Neuronal stem cell (in vitro differentiated cells): Measurements from ENCODE around the gene TRIM62.

ENCODE experiments used
- DNase-seq: peaks from one replicate; pipeline ENCODE4 v3.0.0-alpha.2; 2013; ENCODE audit warnings: low spot score
- H2AFZ ChIP-seq: one replicate; pipeline ENCODE4 v1.6.1; 2013; ENCODE audit warnings: mild to moderate bottlenecking, low read length, inconsistent platforms
- H2AK5ac ChIP-seq: 2 replicates; pipeline ENCODE4 v1.6.1; 2013; ENCODE audit warnings: low read depth, mild to moderate bottlenecking, inconsistent platforms, low read length, moderate library complexity, mixed read lengths
- H2BK120ac ChIP-seq: 2 replicates; pipeline ENCODE4 v1.6.1; 2013; ENCODE audit warnings: low read depth, mild to moderate bottlenecking, inconsistent platforms, low read length, moderate library complexity, mixed read lengths
- H2BK12ac ChIP-seq: one replicate; pipeline ENCODE4 v1.6.1; 2013; ENCODE audit warnings: low read length, inconsistent platforms
- H2BK15ac ChIP-seq: 2 replicates; pipeline ENCODE4 v1.6.1; 2013; ENCODE audit warnings: mild to moderate bottlenecking, low read length, inconsistent platforms, mixed read lengths
- H2BK5ac ChIP-seq: one replicate; pipeline ENCODE4 v1.6.1; 2013; ENCODE audit warnings: inconsistent platforms, mild to moderate bottlenecking, low read length, moderate library complexity
- H3K14ac ChIP-seq: one replicate; pipeline ENCODE4 v1.6.1; 2013; ENCODE audit warnings: low read length, inconsistent platforms
- H3K18ac ChIP-seq: 2 replicates; pipeline ENCODE4 v1.6.1; 2013; ENCODE audit warnings: low read length, inconsistent platforms
- H3K23ac ChIP-seq: 2 replicates; pipeline ENCODE4 v1.6.1; 2013; ENCODE audit warnings: low read depth, mild to moderate bottlenecking, mixed read lengths, low read length, inconsistent platforms; ENCODE audit not compliant: poor library complexity
- H3K27ac ChIP-seq: replicated peaks from 3 replicates; pipeline ENCODE4 v1.5.1; 2013; ENCODE audit warnings: low read length, inconsistent platforms
- H3K27me3 ChIP-seq, 3 experiments: 2 replicates each; pipeline ENCODE4 v1.6.1; 2013; ENCODE audit warnings: low read length in 3 of 3, mild to moderate bottlenecking in 2 of 3, inconsistent platforms in 1 of 3, low read depth in 1 of 3, mixed read lengths in 1 of 3, moderate library complexity in 1 of 3; ENCODE audit not compliant: control insufficient read depth in 3 of 3, insufficient read depth in 3 of 3
- H3K36me3 ChIP-seq, 2 donors: replicated peaks in 1 of 2; 2 replicates each; pipeline ENCODE4 v1.6.1; 2013; ENCODE audit warnings: low read length in 2 of 2; ENCODE audit not compliant: control insufficient read depth in 2 of 2, insufficient read depth in 2 of 2
- H3K4ac ChIP-seq: 2 replicates; pipeline ENCODE4 v1.6.1; 2013; ENCODE audit warnings: inconsistent platforms, mild to moderate bottlenecking, low read length, moderate library complexity
- H3K4me1 ChIP-seq, 2 donors: 1 replicate in 1 of 2; 2 replicates in 1 of 2; pipeline ENCODE4 v1.6.1; 2013; ENCODE audit warnings: low read length in 2 of 2, low read depth in 1 of 2; ENCODE audit not compliant: control insufficient read depth in 2 of 2, insufficient read depth in 1 of 2
- H3K4me2 ChIP-seq: one replicate; pipeline ENCODE4 v1.6.1; 2013; ENCODE audit warnings: mild to moderate bottlenecking, low read length, inconsistent platforms; ENCODE audit not compliant: insufficient read depth, poor library complexity, severe bottlenecking
- H3K4me3 ChIP-seq, 2 donors: 2 replicates each; pipeline ENCODE4 v1.5.1; 2013; ENCODE audit warnings: low read length in 2 of 2, mild to moderate bottlenecking in 2 of 2, inconsistent platforms in 1 of 2, moderate library complexity in 1 of 2
- H3K79me1 ChIP-seq: one replicate; pipeline ENCODE4 v1.6.1; 2013; ENCODE audit warnings: low read depth, mild to moderate bottlenecking, inconsistent platforms, low read length, moderate library complexity
- H3K9ac ChIP-seq: one replicate; pipeline ENCODE4 v1.6.1; 2013; ENCODE audit warnings: mild to moderate bottlenecking, low read depth, low read length, inconsistent platforms; ENCODE audit not compliant: poor library complexity
- H3K9me3 ChIP-seq, 2 donors: replicated peaks in 1 of 2; 2 replicates each; pipeline versions ENCODE3 to v1.6.1; 2013; ENCODE audit warnings: low read length in 2 of 2, mild to moderate bottlenecking in 2 of 2, inconsistent platforms in 1 of 2, low read depth in 1 of 2, mixed read lengths in 1 of 2, moderate library complexity in 1 of 2; ENCODE audit not compliant: control insufficient read depth in 2 of 2, insufficient read depth in 1 of 2
- H4K8ac ChIP-seq: one replicate; pipeline ENCODE4 v1.6.1; 2013; ENCODE audit warnings: low read depth, mild to moderate bottlenecking, inconsistent platforms, low read length, moderate library complexity
- H4K91ac ChIP-seq: one replicate; pipeline ENCODE4 v1.6.1; 2013; ENCODE audit warnings: low read length, low read depth, mild to moderate bottlenecking, inconsistent platforms; ENCODE audit not compliant: poor library complexity
- WGBS, 2 donors: extraction: QIAGEN DNeasy Blood & Tissue Kit; methylation state at CpG; one replicate each; pipeline ENCODE4 v1.1.7; 2013; ENCODE audit warnings: missing lambda C conversion rate in 2 of 2, mixed read lengths in 1 of 2; ENCODE audit not compliant: insufficient read length in 2 of 2, insufficient replicate concordance in 1 of 2; ENCODE audit errors: extremely low coverage in 2 of 2; 5-methylcytosine and 5-hydroxymethylcytosine counted together

The TRIM62 gene

GRCh38 chr1:33173091-33173490 is 8.8 kb downstream of the TRIM62 start:
- no CpG with 5 or more reads among the region's 4 CpGs for WGBS, 2 donors

DNA sequence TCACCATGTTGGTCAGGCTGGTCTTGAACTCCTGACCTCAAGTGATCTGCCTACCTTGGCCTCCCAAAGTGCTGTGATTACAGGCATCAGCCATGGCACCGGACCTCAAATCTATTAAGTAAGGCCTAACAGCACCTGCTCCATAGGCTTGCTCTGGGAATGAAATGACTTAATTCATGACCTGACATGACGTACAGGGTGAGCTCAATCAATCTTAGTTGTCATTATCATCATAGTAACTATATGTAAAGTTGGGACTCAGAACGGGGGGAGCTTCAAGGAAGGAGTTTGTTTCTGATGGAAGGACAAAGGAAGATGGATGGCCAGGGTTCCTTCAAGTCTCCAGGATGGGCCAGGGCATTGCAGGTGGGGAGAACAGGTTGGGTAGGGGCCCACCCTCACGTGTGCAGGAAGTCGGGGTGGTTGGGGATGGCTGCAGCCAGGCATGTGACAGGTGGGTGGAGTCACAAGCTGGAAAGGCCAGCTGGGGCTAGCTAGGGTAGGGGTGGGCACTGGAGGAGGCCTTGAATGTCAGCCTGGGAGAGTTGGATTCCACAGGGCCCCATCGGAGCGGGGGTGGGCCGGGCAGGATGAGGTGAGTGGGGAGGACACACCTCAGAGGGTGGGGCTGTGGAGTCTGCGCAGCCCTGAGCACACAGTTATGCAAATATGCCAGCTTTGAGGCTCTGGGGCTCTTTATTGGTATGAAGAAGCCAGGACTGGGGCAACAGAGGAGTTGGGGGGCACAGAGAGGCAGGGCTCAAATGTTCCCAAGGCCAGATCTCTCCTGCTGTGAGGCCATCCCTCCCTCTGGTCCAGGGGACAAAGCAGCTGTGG is 9.6 kb downstream of the TRIM62 start:
- peaks cover 1 to 14% of the 10 kb centered on the region in 2 donors for H3K9me3 ChIP-seq
- no peak overlapping the region for H3K4me3 ChIP-seq
- no peak overlapping the region for H3K23ac ChIP-seq
- H3K4me1 ChIP-seq = peaks cover 17% of the 10 kb centered on the region in 2 donors
- H3K18ac ChIP-seq = peak overlapping the region; percentile 40
- H4K91ac ChIP-seq = no peak overlapping the region
- DNase-seq = no peak
- H2AK5ac ChIP-seq = no peak overlapping the region
- no peak overlapping the region for H2AFZ ChIP-seq
- H3K4me2 ChIP-seq = no peak overlapping the region
- H3K79me1 ChIP-seq = no peaks in the 10 kb centered on the region
- no peak overlapping the region for H2BK5ac ChIP-seq
- H3K27me3 ChIP-seq = no peaks in the 10 kb centered on the region
- peaks cover 0 to 57% of the 10 kb centered on the region in 2 donors for H3K36me3 ChIP-seq
- no peak overlapping the region for H2BK120ac ChIP-seq
- WGBS, 2 donors = no CpG with 5 or more reads among the region's 9 CpGs
- H3K9ac ChIP-seq = no peak overlapping the region
- H2BK12ac ChIP-seq = no peak overlapping the region
- H2BK15ac ChIP-seq = no peak overlapping the region
- peak overlapping the region; percentile 42 for H3K14ac ChIP-seq
- no peak overlapping the region for H3K4ac ChIP-seq
- H4K8ac ChIP-seq = no peak overlapping the region
- no peak overlapping the region for H3K27ac ChIP-seq

More at GRCh38 chr1:33173091-33173490, 8.8 kb downstream of the TRIM62 start:
- Histone ChIP-seq H3K9ac (no peak overlapping the region), H2BK12ac (no peak overlapping the region), H4K8ac (no peak overlapping the region), H3K4me3 (no peak overlapping the region), H3K36me3 (peaks cover 0 to 57% of the 10 kb centered on the region in 2 donors), H3K23ac (no peak overlapping the region), H3K27ac (no peak overlapping the region), H4K91ac (no peak overlapping the region), H2AFZ (no peak overlapping the region), H3K18ac (no peak overlapping the region), H3K4ac (no peak overlapping the region), H2BK15ac (no peak overlapping the region), H3K4me1 (peaks cover 17% of the 10 kb centered on the region in 2 donors), H3K27me3 (no peaks in the 10 kb centered on the region), H3K4me2 (no peak overlapping the region), H2AK5ac (no peak overlapping the region), H3K9me3 (peaks cover 1 to 5% of the 10 kb centered on the region in 2 donors), H3K79me1 (no peaks in the 10 kb centered on the region), H3K14ac (no peak overlapping the region), H2BK5ac (no peak overlapping the region), H2BK120ac (no peak overlapping the region)
- DNase-seq = no peak

DNA sequence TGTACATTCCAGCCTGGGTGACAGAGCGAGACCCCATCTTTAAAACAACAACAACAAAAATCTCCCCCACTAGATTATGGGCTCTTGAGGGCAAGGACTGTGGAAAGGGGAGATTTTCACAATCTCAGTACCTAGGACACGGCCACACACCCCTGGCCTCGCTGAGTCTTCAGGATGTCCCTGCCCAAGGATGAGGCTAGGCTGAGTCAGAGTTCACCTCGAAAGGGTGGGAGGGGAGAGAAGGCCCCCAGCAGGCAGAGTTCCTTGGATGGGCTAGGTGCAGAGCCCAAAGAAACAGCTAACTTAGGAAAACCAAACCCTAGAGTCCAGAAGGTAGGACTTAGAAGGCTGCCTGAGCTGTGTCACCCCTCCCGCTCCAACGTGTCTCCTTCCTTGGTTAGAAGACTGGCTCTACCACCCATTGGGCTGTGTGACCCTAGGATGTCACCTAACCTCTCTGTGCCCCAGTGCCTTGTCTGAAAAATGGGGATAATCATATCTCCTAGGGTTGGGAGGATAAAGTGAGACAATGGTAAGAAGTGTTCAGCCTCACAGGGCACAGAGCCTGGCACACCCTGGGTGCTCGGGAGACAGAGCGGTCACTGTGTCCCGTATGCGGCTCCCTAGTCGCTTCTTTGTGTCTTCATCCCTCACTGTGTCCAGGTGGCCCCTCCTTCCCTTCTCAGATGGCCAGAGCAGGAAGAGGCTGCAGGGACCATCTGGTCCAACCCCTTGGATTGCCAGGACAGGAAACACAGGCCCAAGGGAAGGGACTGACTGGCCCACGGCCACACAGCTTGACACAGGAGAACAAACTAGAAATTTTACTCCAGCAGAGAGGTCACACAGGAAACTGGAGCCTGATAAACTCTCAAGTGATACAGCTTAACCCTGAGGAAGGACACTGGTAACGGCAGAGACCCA is 11.2 kb downstream of the TRIM62 start:
- Histone ChIP-seq H3K9ac (no peak overlapping the region), H2BK5ac (no peak overlapping the region), H3K79me1 (no peaks in the 10 kb centered on the region), H3K18ac (peak overlapping the region; percentile 32), H3K27ac (no peak overlapping the region), H4K91ac (no peak overlapping the region), H3K27me3 (no peaks in the 10 kb centered on the region), H2BK15ac (no peak overlapping the region), H3K4me3 (no peak overlapping the region), H3K4me1 (peaks cover 17% of the 10 kb centered on the region in 2 donors), H2AK5ac (peak overlapping the region; percentile 14), H2BK12ac (no peak overlapping the region), H3K4me2 (no peak overlapping the region), H2AFZ (no peak overlapping the region), H4K8ac (no peak overlapping the region), H2BK120ac (no peak overlapping the region), H3K14ac (no peak overlapping the region), H3K4ac (no peak overlapping the region), H3K9me3 (peaks cover 1 to 26% of the 10 kb centered on the region in 2 donors), H3K36me3 (peaks cover 0 to 56% of the 10 kb centered on the region in 2 donors), H3K23ac (no peak overlapping the region)
- WGBS, 2 donors = no CpG with 5 or more reads among the region's 13 CpGs
- DNase-seq = no peak
